PFSK-1 (cell line): ENCODE data around the gene ZNF346.

Experiments
- FOXP2 ChIP-seq: optimal IDR thresholded peaks from 2 replicates; pipeline ENCODE3; 2011; ENCODE audit warnings: borderline replicate concordance, control low read depth, inconsistent platforms; ENCODE audit not compliant: insufficient read depth; ENCODE audit errors: extremely low read length, extremely low read depth
- POLR2AphosphoS5 ChIP-seq: IDR thresholded peaks from 2 replicates; pipeline ENCODE4 v1.6.1; 2012; ENCODE audit warnings: low read depth, mild to moderate bottlenecking, control low read depth, low read length, moderate library complexity
- REST ChIP-seq, 2 experiments: IDR thresholded peaks; 2 replicates each; pipeline versions ENCODE4 v1.6.1 to v1.8.0; 2011 to 2012; ENCODE audit warnings: low read depth in 2 of 2, low read length in 2 of 2, control low read depth in 1 of 2, inconsistent platforms in 1 of 2, mild to moderate bottlenecking in 1 of 2, moderate library complexity in 1 of 2; ENCODE audit not compliant: insufficient read depth in 1 of 2
- TAF1 ChIP-seq: IDR thresholded peaks from 2 replicates; pipeline ENCODE4 v1.6.1; 2012; ENCODE audit warnings: low read length, control low read depth, borderline replicate concordance; ENCODE audit not compliant: insufficient read depth

- TF ChIP-seq POLR2AphosphoS5, result no peak
- no peak for TF ChIP-seq REST (IDR thresholded peaks at IDR 0.05; ENCODE audit: insufficient read depth in 1 of 2, low read depth in 2 of 2, low read length in 2 of 2)
- no peak for TF ChIP-seq TAF1
- no peak for TF ChIP-seq FOXP2
Observed at GRCh38 chr5:177113566-177114424, 91.3 kb downstream of the ZNF346 start.
